HUES6 (cell line): ENCODE data around the gene TJP2.
A peak's percentile ranks its signal among the peaks of the same experiment; 100 is the strongest.

Source experiments
- H3K27ac ChIP-seq: 2 replicates; pipeline ENCODE4 v1.7.0; 2013; ENCODE audit warnings: low read depth, mild to moderate bottlenecking, low read length, inconsistent platforms
- H3K27me3 ChIP-seq: 2 replicates; pipeline ENCODE4 v1.6.1; 2013; ENCODE audit warnings: low read length; ENCODE audit not compliant: control insufficient read depth, insufficient read depth
- H3K36me3 ChIP-seq: 2 replicates; pipeline ENCODE4 v1.6.1; 2013; ENCODE audit warnings: low read length; ENCODE audit not compliant: control insufficient read depth, insufficient read depth
- H3K4me1 ChIP-seq: 2 replicates; pipeline ENCODE4 v1.6.1; 2013; ENCODE audit warnings: low read length; ENCODE audit not compliant: control insufficient read depth, insufficient read depth
- H3K4me3 ChIP-seq: 2 replicates; pipeline ENCODE4 v1.5.1; 2013; ENCODE audit warnings: low read depth, low read length
- H3K9ac ChIP-seq: one replicate; pipeline ENCODE4 v1.6.1; 2013; ENCODE audit warnings: mild to moderate bottlenecking, low read length
- H3K9me3 ChIP-seq: 2 replicates; pipeline ENCODE4 v1.6.1; 2013; ENCODE audit warnings: low read depth, low read length; ENCODE audit not compliant: control insufficient read depth, insufficient read depth

TJP2 gene

GRCh38 chr9:69141851-69142250 lies 32.2 kb upstream of the TJP2 start:
- H3K4me1 ChIP-seq = no peaks in the 10 kb centered on the region; the same call in 1 of the 2 replicates
- H3K9ac ChIP-seq = no peak overlapping the region

GRCh38 chr9:69143291-69143690 lies 30.8 kb upstream of the TJP2 start:
- no peaks in the 10 kb centered on the region for H3K36me3 ChIP-seq
- H3K4me1 ChIP-seq = no peaks in the 10 kb centered on the region
- no peak overlapping the region for H3K9ac ChIP-seq
- H3K27ac ChIP-seq = no peak overlapping the region
- no peaks in the 10 kb centered on the region for H3K27me3 ChIP-seq
- no peak overlapping the region for H3K4me3 ChIP-seq
- H3K9me3 ChIP-seq = no peaks in the 10 kb centered on the region

More at GRCh38 chr9:69141851-69142250, 32.2 kb upstream of the TJP2 start:
- H3K4me3 ChIP-seq = no peak overlapping the region
- peaks cover 8% of the 10 kb centered on the region for H3K36me3 ChIP-seq
- no peak overlapping the region for H3K27ac ChIP-seq
- H3K27me3 ChIP-seq = no peaks in the 10 kb centered on the region
- no peaks in the 10 kb centered on the region for H3K9me3 ChIP-seq

DNA sequence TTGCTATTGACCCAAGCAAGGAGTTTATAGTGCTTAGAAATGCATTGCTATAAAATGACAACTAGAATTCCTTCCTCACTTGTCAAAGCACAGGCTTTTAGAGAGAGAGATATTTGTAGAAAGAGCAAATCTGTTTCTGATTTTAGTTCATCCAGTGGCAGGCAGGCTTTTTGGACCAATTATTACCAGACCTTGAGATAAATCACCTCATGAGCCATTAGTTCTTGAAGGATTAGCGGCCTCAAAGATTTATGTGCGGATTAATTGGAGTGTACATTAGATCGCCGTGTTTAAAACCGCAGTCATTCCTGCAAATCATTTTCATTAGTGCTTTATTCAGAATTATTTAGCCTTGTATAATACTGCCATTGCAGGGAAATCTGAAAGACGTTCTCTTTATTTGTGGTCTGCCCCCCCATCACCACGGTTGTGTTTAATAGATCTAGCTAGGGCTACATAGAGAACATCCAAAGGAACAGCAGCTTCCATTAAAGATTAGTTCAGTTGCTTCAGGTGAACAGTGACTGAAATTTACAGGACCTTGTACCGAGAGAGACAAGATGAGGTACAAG lies 28.8 kb upstream of the TJP2 start:
- H3K9me3 ChIP-seq = no peaks in the 10 kb centered on the region
- no peak overlapping the region for H3K27ac ChIP-seq

DNA sequence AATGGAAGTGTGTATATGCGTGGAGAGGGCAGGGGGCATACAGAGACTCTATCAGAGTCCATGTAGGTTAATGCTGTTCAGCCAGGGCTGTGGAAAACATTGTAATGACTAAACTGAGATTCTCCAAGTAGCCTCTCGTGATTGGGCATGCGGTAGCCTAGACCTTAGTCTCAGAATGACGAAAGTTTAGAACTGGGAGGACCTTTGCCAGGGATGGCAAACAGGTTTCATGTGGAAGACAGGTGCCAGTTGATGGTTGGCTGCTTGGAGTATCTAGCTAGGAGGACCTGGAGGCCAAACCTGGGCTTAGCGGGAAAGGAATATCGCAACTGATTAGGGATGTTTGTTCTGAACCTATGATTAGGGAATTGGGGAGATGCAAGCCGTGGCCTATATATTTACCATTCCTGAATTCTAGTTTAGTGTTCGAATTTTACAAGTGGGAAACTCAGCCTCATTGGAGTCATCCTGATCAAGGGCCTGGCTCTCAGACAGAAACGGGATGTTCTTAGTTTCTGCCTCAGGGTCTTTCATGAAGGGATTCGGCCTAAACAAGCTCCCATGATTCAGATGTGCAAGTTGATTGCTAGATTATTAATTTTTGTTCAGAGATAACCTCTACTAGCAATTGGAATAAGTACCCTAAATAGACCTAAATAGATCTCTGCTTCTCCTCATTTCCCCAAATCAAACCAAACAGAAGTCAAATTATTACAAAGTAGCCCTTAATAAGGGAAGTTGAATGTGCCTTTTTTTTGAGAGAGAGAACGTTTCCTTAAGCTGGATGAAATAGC lies 26.8 kb upstream of the TJP2 start:
- H3K9ac ChIP-seq = no peak overlapping the region
- peaks cover 8% of the 10 kb centered on the region; the same call in 1 of the 2 replicates for H3K36me3 ChIP-seq
- H3K27ac ChIP-seq = no peak overlapping the region
- H3K4me3 ChIP-seq = no peak overlapping the region
- H3K27me3 ChIP-seq = no peaks in the 10 kb centered on the region
- H3K9me3 ChIP-seq = no peaks in the 10 kb centered on the region
- 0 out of 2 replicates have a peak, but pooled peaks cover 2% of the 10 kb centered on the region for H3K4me1 ChIP-seq

More for the DNA sequence above, 28.8 kb upstream of the TJP2 start:
- H3K4me3 ChIP-seq = no peak overlapping the region
- no peaks in the 10 kb centered on the region for H3K36me3 ChIP-seq
- H3K4me1 ChIP-seq = 0 out of 2 replicates have a peak, but pooled peaks cover 2% of the 10 kb centered on the region
- no peaks in the 10 kb centered on the region for H3K27me3 ChIP-seq
- H3K9ac ChIP-seq = no peak overlapping the region

DNA sequence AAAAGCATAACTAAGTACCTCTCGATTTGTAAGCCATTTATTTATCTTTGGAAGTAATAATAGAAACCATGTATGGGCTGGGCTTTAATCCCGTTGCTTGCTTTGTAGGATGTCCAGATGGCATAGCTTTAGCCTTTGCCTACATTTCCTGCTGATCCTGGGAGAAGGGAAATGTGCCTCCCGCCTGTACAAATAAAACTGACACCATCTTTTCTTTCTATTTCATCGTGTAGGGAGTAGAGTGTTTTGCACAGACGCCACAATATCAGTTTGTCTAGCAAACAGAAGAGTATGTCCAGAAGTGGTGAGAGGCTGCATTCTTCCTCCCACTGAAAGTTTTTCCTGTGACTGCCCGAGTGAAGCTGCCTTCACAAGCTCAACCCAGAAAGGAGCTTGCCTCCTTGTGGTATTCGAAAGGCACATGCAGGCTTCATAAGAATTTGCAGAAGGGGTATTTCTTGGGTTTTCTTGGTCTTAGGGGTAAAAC lies 24.7 kb upstream of the TJP2 start:
- peaks cover 8% of the 10 kb centered on the region; the same call in 1 of the 2 replicates for H3K4me1 ChIP-seq
- no peak overlapping the region for H3K4me3 ChIP-seq
- H3K27me3 ChIP-seq = no peaks in the 10 kb centered on the region
- H3K27ac ChIP-seq = no peak overlapping the region
- H3K9me3 ChIP-seq = no peaks in the 10 kb centered on the region
- H3K36me3 ChIP-seq = peaks cover 15% of the 10 kb centered on the region; the same call in 1 of the 2 replicates
- H3K9ac ChIP-seq = no peak overlapping the region

GRCh38 chr9:69151506-69151905 lies 22.6 kb upstream of the TJP2 start:
- H3K4me1 ChIP-seq = peaks cover 19% of the 10 kb centered on the region; the same call in 1 of the 2 replicates
- H3K36me3 ChIP-seq = peaks cover 15% of the 10 kb centered on the region; the same call in 1 of the 2 replicates
- H3K4me3 ChIP-seq = no peak overlapping the region
- no peaks in the 10 kb centered on the region for H3K9me3 ChIP-seq
- H3K27me3 ChIP-seq = no peaks in the 10 kb centered on the region
- H3K9ac ChIP-seq = no peak overlapping the region
- no peak overlapping the region for H3K27ac ChIP-seq

GRCh38 chr9:69153707-69154521 lies 20.2 kb upstream of the TJP2 start:
- Histone ChIP-seq H3K27ac (no peak overlapping the region), H3K27me3 (no peaks in the 10 kb centered on the region), H3K9me3 (no peaks in the 10 kb centered on the region), H3K9ac (no peak overlapping the region), H3K36me3 (peaks cover 15% of the 10 kb centered on the region; the same call in 1 of the 2 replicates), H3K4me1 (peaks cover 19% of the 10 kb centered on the region; the same call in 1 of the 2 replicates), H3K4me3 (no peak overlapping the region)

DNA sequence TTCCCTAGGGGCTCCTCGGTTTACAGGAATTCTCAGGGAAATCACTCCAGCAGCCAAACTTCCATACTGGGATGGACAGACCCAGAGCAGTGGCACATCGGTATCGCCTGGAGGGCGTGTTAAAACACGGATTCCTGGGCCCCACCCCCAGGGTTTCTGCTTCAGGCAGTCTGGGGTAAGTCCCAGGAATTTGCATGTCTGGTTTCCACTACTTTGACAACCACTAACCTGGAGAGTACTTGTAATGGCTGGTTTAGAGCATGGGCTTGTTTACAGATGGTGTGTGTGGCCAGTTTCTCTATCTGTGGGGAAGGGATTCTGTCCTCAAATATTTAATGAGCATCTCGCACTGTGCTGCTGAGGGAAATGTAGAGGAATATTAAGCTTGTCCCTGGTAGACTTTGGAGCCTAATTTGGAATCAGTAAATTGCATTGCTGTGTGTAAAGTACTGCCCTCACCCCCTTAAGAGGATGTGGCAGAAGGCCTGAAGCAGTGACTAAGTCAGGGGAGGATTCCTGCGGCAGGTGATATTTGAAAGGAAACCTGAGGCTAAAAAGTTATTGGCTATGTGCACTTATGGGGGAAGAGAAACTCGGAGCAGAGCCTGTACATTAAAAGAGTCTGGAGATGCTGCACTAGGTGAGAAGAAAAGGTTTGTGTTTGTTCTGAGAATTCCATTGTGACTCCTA lies 18.6 kb upstream of the TJP2 start:
- H3K9me3 ChIP-seq = no peaks in the 10 kb centered on the region
- H3K9ac ChIP-seq = peak overlapping the region; percentile 0
- H3K27ac ChIP-seq = peak overlapping the region; percentile 7; the same call in 1 of the 2 replicates
- peaks cover 17% of the 10 kb centered on the region; the same call in 1 of the 2 replicates for H3K4me1 ChIP-seq
- peaks cover 15% of the 10 kb centered on the region; the same call in 1 of the 2 replicates for H3K36me3 ChIP-seq
- no peaks in the 10 kb centered on the region for H3K27me3 ChIP-seq
- no peak overlapping the region for H3K4me3 ChIP-seq

DNA sequence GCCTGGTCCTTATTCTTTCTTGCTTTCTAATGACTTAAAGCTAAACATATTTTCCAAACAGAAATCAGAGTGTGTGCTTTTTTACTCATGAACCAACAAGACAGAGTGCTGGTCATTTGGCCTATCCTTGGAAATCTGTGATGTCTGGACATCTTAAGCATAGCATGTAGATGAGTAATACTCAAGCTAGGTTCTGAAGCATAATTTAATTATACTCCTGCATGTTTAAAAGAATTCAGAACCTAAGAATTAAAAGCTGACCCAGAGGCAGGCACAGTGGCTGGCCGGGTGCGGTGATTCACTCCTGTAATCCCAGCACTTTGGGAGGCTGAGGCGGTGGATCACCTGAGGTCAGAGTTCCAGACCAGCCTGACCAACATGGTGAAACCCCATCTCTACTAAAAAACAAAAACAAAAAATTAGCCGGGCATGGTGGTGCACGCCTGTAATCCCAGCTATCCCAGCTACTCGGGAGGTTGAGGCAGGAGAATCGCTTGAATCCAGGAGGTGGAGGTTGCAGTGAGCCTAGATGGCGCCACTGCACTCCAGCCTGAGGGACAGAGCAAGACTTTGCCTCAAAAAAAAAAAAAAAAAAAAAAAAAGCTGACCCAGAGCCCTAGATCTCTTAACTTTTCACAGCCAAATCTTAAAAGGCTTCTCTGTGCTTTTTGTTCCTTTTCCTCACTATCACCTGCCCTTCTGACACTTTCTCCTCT lies 16.2 kb upstream of the TJP2 start:
- Histone ChIP-seq H3K4me1 (peaks cover 17% of the 10 kb centered on the region; the same call in 1 of the 2 replicates), H3K36me3 (peaks cover 8% of the 10 kb centered on the region), H3K27me3 (no peaks in the 10 kb centered on the region), H3K4me3 (no peak overlapping the region), H3K27ac (no peak overlapping the region), H3K9me3 (peaks cover 3% of the 10 kb centered on the region; the same call in 1 of the 2 replicates), H3K9ac (no peak overlapping the region)

DNA sequence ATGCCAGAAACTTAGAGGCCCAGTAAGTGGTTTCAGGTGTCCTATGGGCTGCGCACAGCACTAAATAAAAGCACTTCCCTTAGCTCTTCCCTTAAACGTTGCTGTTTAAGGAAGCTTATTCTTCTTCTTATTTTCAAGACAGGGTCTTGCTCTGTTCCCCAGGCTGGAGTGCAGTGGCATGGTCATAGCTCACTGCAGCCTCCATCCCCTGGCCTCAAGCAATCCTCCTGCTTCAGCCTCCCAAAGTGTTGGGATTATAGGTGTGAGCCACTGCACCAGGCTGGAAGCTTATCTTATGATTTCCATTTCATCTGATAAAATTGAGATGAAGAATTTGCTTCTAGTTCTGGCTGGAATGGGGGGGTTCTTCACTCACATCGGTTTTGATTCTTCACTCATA lies 15.6 kb upstream of the TJP2 start:
- H3K4me3 ChIP-seq = no peak overlapping the region
- peaks cover 19% of the 10 kb centered on the region for H3K4me1 ChIP-seq
- no peak overlapping the region for H3K27ac ChIP-seq
- peaks cover 3% of the 10 kb centered on the region; the same call in 1 of the 2 replicates for H3K9me3 ChIP-seq
- no peaks in the 10 kb centered on the region for H3K27me3 ChIP-seq
- no peak overlapping the region for H3K9ac ChIP-seq
- H3K36me3 ChIP-seq = peaks cover 7% of the 10 kb centered on the region
